Nephron progenitor cell (in vitro differentiated cells): Measurements from ENCODE around the gene PHF2.

Experiments used
- DNase-seq: peaks from one replicate; pipeline ENCODE4 v3.0.0; 2021
- H3K27ac Mint-ChIP-seq: 2 replicates; pipeline ENCODE4 v1.8.0; 2021; ENCODE audit warnings: mild to moderate bottlenecking, moderate library complexity, mixed read lengths
- H3K27me3 Mint-ChIP-seq: 2 replicates; pipeline ENCODE4 v1.8.0; 2021; ENCODE audit warnings: mild to moderate bottlenecking, low read depth, mixed read lengths; ENCODE audit not compliant: poor library complexity
- H3K36me3 Mint-ChIP-seq: 2 replicates; pipeline ENCODE4 v1.8.0; 2021; ENCODE audit warnings: low read depth, mixed read lengths
- H3K4me1 Mint-ChIP-seq: 2 replicates; pipeline ENCODE4 v1.8.0; 2021; ENCODE audit warnings: mixed read lengths
- H3K4me3 Mint-ChIP-seq: 2 replicates; pipeline ENCODE4 v1.8.0; 2021; ENCODE audit warnings: mild to moderate bottlenecking, moderate library complexity, mixed read lengths
- H3K9me3 Mint-ChIP-seq: 2 replicates; pipeline ENCODE4 v1.8.0; 2021; ENCODE audit warnings: mild to moderate bottlenecking, moderate library complexity, mixed read lengths
- CTCF ChIP-seq: fragments of 200-600 bp; sonication (generic); IDR thresholded peaks from 2 replicates; pipeline ENCODE4 v1.5.0; 2021; ENCODE audit warnings: antibody characterized with exemption

PHF2 gene

GRCh38 chr9:93652604-93653592 is 76.5 kb downstream of the PHF2 start:
- H3K27ac Mint-ChIP-seq = no peak overlapping the region
- no peak for DNase-seq
- H3K36me3 Mint-ChIP-seq = peaks cover 30% of the 10 kb centered on the region
- H3K4me1 Mint-ChIP-seq = no peaks in the 10 kb centered on the region
- no peak overlapping the region for H3K4me3 Mint-ChIP-seq
- no peak for TF ChIP-seq CTCF
- no peaks in the 10 kb centered on the region for H3K27me3 Mint-ChIP-seq
- no peaks in the 10 kb centered on the region for H3K9me3 Mint-ChIP-seq

- Mint-ChIP-seq H3K9me3 (no peaks in the 10 kb centered on the region), H3K4me3 (no peak overlapping the region), H3K4me1 (no peaks in the 10 kb centered on the region), H3K36me3 (peaks cover 24% of the 10 kb centered on the region), H3K27me3 (peaks cover 3% of the 10 kb centered on the region), H3K27ac (no peak overlapping the region)
- DNase-seq = no peak
- TF ChIP-seq CTCF = no peak
Measured at GRCh38 chr9:93653760-93654159, 77.4 kb downstream of the PHF2 start.

GRCh38 chr9:93654351-93654961 is 78.1 kb downstream of the PHF2 start:
- DNase-seq = no peak
- H3K36me3 Mint-ChIP-seq = peaks cover 24% of the 10 kb centered on the region

GRCh38 chr9:93655621-93656425 is 79.4 kb downstream of the PHF2 start:
- H3K36me3 Mint-ChIP-seq = peaks cover 24% of the 10 kb centered on the region
- DNase-seq = no peak
- no peak for TF ChIP-seq CTCF
- no peaks in the 10 kb centered on the region for H3K4me1 Mint-ChIP-seq
- H3K9me3 Mint-ChIP-seq = no peaks in the 10 kb centered on the region
- peaks cover 3% of the 10 kb centered on the region for H3K27me3 Mint-ChIP-seq
- no peak overlapping the region for H3K27ac Mint-ChIP-seq
- H3K4me3 Mint-ChIP-seq = no peak overlapping the region

More at GRCh38 chr9:93654351-93654961, 78.1 kb downstream of the PHF2 start:
- TF ChIP-seq CTCF = no peak
- no peak overlapping the region for H3K4me3 Mint-ChIP-seq
- H3K4me1 Mint-ChIP-seq = no peaks in the 10 kb centered on the region
- H3K27ac Mint-ChIP-seq = no peak overlapping the region
- H3K27me3 Mint-ChIP-seq = peaks cover 3% of the 10 kb centered on the region
- no peaks in the 10 kb centered on the region for H3K9me3 Mint-ChIP-seq

- no peaks in the 10 kb centered on the region for H3K4me1 Mint-ChIP-seq
- no peak overlapping the region for H3K27ac Mint-ChIP-seq
- TF ChIP-seq CTCF = no peak
- H3K27me3 Mint-ChIP-seq = peaks cover 3% of the 10 kb centered on the region
- no peak for DNase-seq
- H3K4me3 Mint-ChIP-seq = no peak overlapping the region
- H3K36me3 Mint-ChIP-seq = peaks cover 18% of the 10 kb centered on the region
- no peaks in the 10 kb centered on the region for H3K9me3 Mint-ChIP-seq
Measured at GRCh38 chr9:93656426-93657239, 80.2 kb downstream of the PHF2 start.
